Measurements from ENCODE around the gene IQGAP3.

Gene IQGAP3

GRCh38 chr1:156497743-156498431 is 74.5 kb downstream of the IQGAP3 start:
- no peak for DNase-seq (ENCODE audit: low read depth in 3 of 3)

- DNase-seq (ENCODE audit: low read depth in 3 of 3): no peak
Measured at GRCh38 chr1:156497078-156497742, 75.2 kb downstream of the IQGAP3 start.

GRCh38 chr1:156496211-156496761 is 76.1 kb downstream of the IQGAP3 start:
- no peak for DNase-seq (ENCODE audit: low read depth in 3 of 3)

- no peak for DNase-seq (ENCODE audit: low read depth in 3 of 3)
Measured at GRCh38 chr1:156495401-156496140, 76.8 kb downstream of the IQGAP3 start.

GRCh38 chr1:156494309-156494895 is 78.0 kb downstream of the IQGAP3 start:
- no peak for DNase-seq (ENCODE audit: low read depth in 3 of 3)

GRCh38 chr1:156493742-156494141 is 78.6 kb downstream of the IQGAP3 start:
- DNase-seq (ENCODE audit: low read depth in 3 of 3): no peak

GRCh38 chr1:156493154-156493631 is 79.2 kb downstream of the IQGAP3 start:
- no peak for DNase-seq (ENCODE audit: low read depth in 3 of 3)

- no peak for DNase-seq (ENCODE audit: low read depth in 3 of 3)
Measured at GRCh38 chr1:156492591-156493080, 79.7 kb downstream of the IQGAP3 start.

- no peak for DNase-seq (ENCODE audit: low read depth in 3 of 3)
Measured at GRCh38 chr1:156492013-156492590, 80.3 kb downstream of the IQGAP3 start.

GRCh38 chr1:156491151-156491949 is 81.0 kb downstream of the IQGAP3 start:
- no peak for DNase-seq (ENCODE audit: low read depth in 3 of 3)

- no peak for DNase-seq (ENCODE audit: low read depth in 3 of 3)
Measured at GRCh38 chr1:156490401-156491032, 81.8 kb downstream of the IQGAP3 start.

GRCh38 chr1:156489935-156490293 is 82.5 kb downstream of the IQGAP3 start:
- no peak for DNase-seq (ENCODE audit: low read depth in 3 of 3)

- DNase-seq (ENCODE audit: low read depth in 3 of 3): peak in 2 of 3 experiments; percentile 52 to 56
Measured at GRCh38 chr1:156489166-156489934, 83.0 kb downstream of the IQGAP3 start.

- DNase-seq (ENCODE audit: low read depth in 3 of 3): no peak
Measured at GRCh38 chr1:156488566-156489165, 83.7 kb downstream of the IQGAP3 start.

- no peak for DNase-seq (ENCODE audit: low read depth in 3 of 3)
Measured at GRCh38 chr1:156487862-156488261, 84.5 kb downstream of the IQGAP3 start.

- DNase-seq (ENCODE audit: low read depth in 3 of 3): no peak
Measured at GRCh38 chr1:156486421-156487344, 85.7 kb downstream of the IQGAP3 start.

GRCh38 chr1:156485984-156486383 is 86.4 kb downstream of the IQGAP3 start:
- no peak for DNase-seq (ENCODE audit: low read depth in 3 of 3)
